ENCODE measurements around the gene BRMS1L. TPM values are rescaled to one million over a fixed set of nuclear protein-coding genes. Genes with fewer than 3 reads are reported as not detected.

The BRMS1L gene
- polyA plus RNA-seq, 1 donor from 2014 or later, result 30.8 TPM

GRCh38 chr14:35915775-35916174, 89.6 kb downstream of the BRMS1L start:
- Histone ChIP-seq H3F3A (ENCODE audit: insufficient read depth, low read length, poor library complexity, severe bottlenecking) (no peaks in the 10 kb centered on the region), H3K4me3 (ENCODE audit: low read length) (no peak overlapping the region), H3K27ac (ENCODE audit: low read length) (no peak overlapping the region), H3K9ac (ENCODE audit: low read length) (no peak overlapping the region), H4K20me1 (ENCODE audit: insufficient read depth) (no peaks in the 10 kb centered on the region), H3K27me3 (ENCODE audit: insufficient read depth, low read depth, low read length) (no peaks in the 10 kb centered on the region), H3K36me3 (ENCODE audit: insufficient read depth, low read length) (no peaks in the 10 kb centered on the region), H3K79me2 (replicated peaks; ENCODE audit: insufficient read depth, low read length) (no peaks in the 10 kb centered on the region), H3K9me3 (ENCODE audit: low read length) (no peaks in the 10 kb centered on the region), H3K4me2 (ENCODE audit: low read length) (no peak overlapping the region), H2AFZ (ENCODE audit: low read depth, low read length) (no peak overlapping the region), H3K9me2 (ENCODE audit: insufficient read depth, low read length) (no peaks in the 10 kb centered on the region)
- TF ChIP-seq REST (IDR thresholded peaks at IDR 0.05; ENCODE audit: borderline replicate concordance) (no peak), EP300 (conservative IDR thresholded peaks at IDR 0.05; ENCODE audit: poor library complexity, severe bottlenecking) (no peak), TAF1 (IDR thresholded peaks at IDR 0.05; ENCODE audit: low read depth) (no peak), POLR2AphosphoS5 (IDR thresholded peaks at IDR 0.05) (no peak), MXI1 (conservative IDR thresholded peaks at IDR 0.05; ENCODE audit: poor library complexity, severe bottlenecking) (no peak), RAD21 (conservative IDR thresholded peaks at IDR 0.05) (no peak), EZH2 (IDR thresholded peaks at IDR 0.05; ENCODE audit: borderline replicate concordance, insufficient read depth, low read length, poor library complexity, severe bottlenecking) (no peak), SMC3 (conservative IDR thresholded peaks at IDR 0.05; ENCODE audit: poor library complexity) (no peak), CTCF (IDR thresholded peaks at IDR 0.05; ENCODE audit: poor library complexity, severe bottlenecking) (no peak)

Other genes with a start within 250 kb of the BRMS1L start
- gene RALGAPA1, start 17.0 kb upstream of the BRMS1L start, polyA plus RNA-seq, result 65.0 and 73.3 TPM in 2 replicates

All from neural cell (in vitro differentiated cells).